Ovary (tissue), 9 donors: Measurements from ENCODE around the gene SUPT4H1. TPM values are rescaled to one million over a fixed set of nuclear protein-coding genes. Genes with fewer than 3 reads are reported as not detected.

Source experiments
- DNase-seq, 5 donors: peaks; one replicate each; pipeline ENCODE4 v3.0.0-alpha.2; 2019 to 2020
- H3K27ac ChIP-seq, 2 donors: fragments of 200-600 bp; one replicate each; pipeline versions ENCODE4 v1.5.1 to v1.8.0; 2019 to 2022
- H3K27me3 ChIP-seq: fragments of 200-600 bp; one replicate; pipeline ENCODE4 v1.8.0; 2022
- H3K36me3 ChIP-seq: fragments of 200-600 bp; sonication (generic); one replicate; pipeline ENCODE4 v1.5.1; 2019
- H3K4me1 ChIP-seq: one replicate; pipeline ENCODE4 v1.8.1; 2013; ENCODE audit warnings: mild to moderate bottlenecking, moderate library complexity; ENCODE audit not compliant: insufficient read depth
- H3K4me3 ChIP-seq: fragments of 200-600 bp; sonication (generic); one replicate; pipeline ENCODE4 v1.5.1; 2017
- H3K9me3 ChIP-seq, 2 donors: fragments of 200-600 bp in 1 of 2; sonication (generic) in 1 of 2; one replicate each; pipeline versions ENCODE4 v1.5.1 to v1.8.1; 2013 to 2019; ENCODE audit warnings: mild to moderate bottlenecking in 1 of 2, moderate library complexity in 1 of 2
- CTCF ChIP-seq, 3 donors: fragments of 450-650 bp in 2 of 3; fragments of 200-600 bp in 1 of 3; IDR thresholded peaks; one replicate each; pipeline versions ENCODE4 v1.5.1 to v1.8.0; 2016 to 2022; ENCODE audit warnings: antibody characterized with exemption in 3 of 3, mild to moderate bottlenecking in 1 of 3
- EP300 ChIP-seq: sonication (generic); formaldehyde crosslinking; IDR thresholded peaks from one replicate; pipeline ENCODE4 v1.6.1; 2017; ENCODE audit warnings: antibody characterized with exemption
- POLR2A ChIP-seq: fragments of 450-650 bp; IDR thresholded peaks from one replicate; pipeline ENCODE4 v1.6.1; 2017; ENCODE audit warnings: antibody characterized with exemption, mild to moderate bottlenecking, moderate library complexity
- WGBS, 3 donors: extraction: QIAGEN DNeasy Blood & Tissue Kit in 1 of 3; methylation state at CpG; one replicate each; pipeline versions ENCODE4 v1.1.5 to v1.1.7; 2013 to 2017; 5-methylcytosine and 5-hydroxymethylcytosine counted together
- intact Hi-C, 4 donors: fragments of 100-400 bp; cut with DNase I; formaldehyde crosslinking; loops; one replicate each; pipeline versions ENCODE4 v1.11.0 to v1.15.1; 2022 to 2023
- polyA plus RNA-seq, 2 donors: library from polyadenylated mRNA; stranded (reverse); fragments of 200-250 nt in 1 of 2; fragments of 350-450 nt in 1 of 2; fragmentation: Illumina TruSeq in 1 of 2; extraction: RNeasy Lipid Tissue Mini Kit (QIAGEN cat#74804) in 1 of 2; gene quantifications; one replicate each; pipeline ENCODE4 v1.2.3, GENCODE V29; 2013 to 2014
- total RNA-seq, 7 donors: library from RNA; depleted of rRNA in 2 of 7; stranded (reverse); fragments of >200 nt in 2 of 7; fragmentation: NEBNext Ultra II Directional in 3 of 7; extraction: Animal tissue kit (Norgen Biotek cat#: 25700) in 3 of 7; gene quantifications; one replicate each; pipeline versions ENCODE4 v1.1.0 to v1.2.4, GENCODE V29; 2016 to 2023
- donor health status: DM: no; HTN: no; CAD: no; lungs with moderate emphysema.
- donor health status: DM: no; HTN: no; CAD: no.
- donor health status: Bipolar disorder and iron deficiency.
- donor health status: DM: yes; HTN: yes; CAD: no.
- donor health status: DM: no; HTN: no; CAD: no.
- donor health status: DM: yes; HTN: yes; CAD: no.

The SUPT4H1 gene
- total and polyA plus RNA-seq, 9 donors, result 43.7 to 182 (median 66.0) TPM

- intact Hi-C loops, result no loop called here
- Histone ChIP-seq H3K9me3 (no peaks in the 10 kb centered on the region), H3K36me3 (no peaks in the 10 kb centered on the region), H3K27ac (no peak overlapping the region), H3K27me3 (no peaks in the 10 kb centered on the region), H3K4me3 (no peak overlapping the region), H3K4me1 (peaks cover 8% of the 10 kb centered on the region)
- DNase-seq, result peak in 1 of 5 donors; percentile 30
- WGBS, 3 donors, result 49 to 67% (median 50%) methylated on average over 17 to 19 of the region's 19 CpGs
- TF ChIP-seq CTCF (IDR thresholded peaks at IDR 0.05), result no peak
- no peak for TF ChIP-seq EP300
- no peak for TF ChIP-seq POLR2A
Measured at GRCh38 chr17:58327363-58328194, 24.4 kb downstream of the SUPT4H1 start.

GRCh38 chr17:58326609-58327362 is 25.2 kb downstream of the SUPT4H1 start:
- H3K9me3 ChIP-seq, result no peaks in the 10 kb centered on the region
- 84 to 94% (median 89%) methylated on average over 9 of the region's 9 CpGs for WGBS, 3 donors
- TF ChIP-seq CTCF (IDR thresholded peaks at IDR 0.05) (no peak), EP300 (no peak), POLR2A (no peak)
- H3K27ac ChIP-seq, result no peak overlapping the region
- no peak for DNase-seq
- no peaks in the 10 kb centered on the region for H3K27me3 ChIP-seq
- peaks cover 8% of the 10 kb centered on the region for H3K4me1 ChIP-seq
- intact Hi-C loops, result no loop called here
- no peaks in the 10 kb centered on the region for H3K36me3 ChIP-seq
- H3K4me3 ChIP-seq, result no peak overlapping the region

- 88 to 94% (median 89%) methylated on average over 11 of the region's 11 CpGs for WGBS, 3 donors
- Histone ChIP-seq H3K4me3 (no peak overlapping the region), H3K4me1 (peaks cover 8% of the 10 kb centered on the region), H3K9me3 (no peaks in the 10 kb centered on the region), H3K27me3 (no peaks in the 10 kb centered on the region), H3K27ac (no peak overlapping the region), H3K36me3 (no peaks in the 10 kb centered on the region)
- TF ChIP-seq CTCF (IDR thresholded peaks at IDR 0.05), result no peak
- no peak for TF ChIP-seq POLR2A
- TF ChIP-seq EP300, result no peak
- intact Hi-C loops, result no loop called here
- no peak for DNase-seq
Measured at GRCh38 chr17:58325976-58326468, 26.0 kb downstream of the SUPT4H1 start.

GRCh38 chr17:58325289-58325726 is 26.7 kb downstream of the SUPT4H1 start:
- Histone ChIP-seq H3K27ac (no peak overlapping the region), H3K27me3 (no peaks in the 10 kb centered on the region), H3K9me3 (no peaks in the 10 kb centered on the region), H3K36me3 (no peaks in the 10 kb centered on the region), H3K4me3 (peak overlapping the region; percentile 61), H3K4me1 (peaks cover 8% of the 10 kb centered on the region)
- intact Hi-C loops, result no loop called here
- DNase-seq, result peak in 2 of 5 donors; percentile 40 to 47
- TF ChIP-seq CTCF (IDR thresholded peaks at IDR 0.05) (no peak), EP300 (no peak), POLR2A (no peak)
- 70 to 78% (median 70%) methylated on average over 11 of the region's 11 CpGs for WGBS, 3 donors
